Retina (tissue), 1 donor: ENCODE measurements around the gene TACR2.
A peak's percentile ranks its signal among the peaks of the same experiment; 100 is the strongest.
"Not testable (repeated sequence)": the region's sequence is repeated elsewhere in the genome, so short reads cannot be mapped to it uniquely, and the experiment has no call there.

Source experiments
- DNase-seq: peaks from one replicate; pipeline ENCODE4 v3.0.0-alpha.2; 2016

The TACR2 gene

DNA sequence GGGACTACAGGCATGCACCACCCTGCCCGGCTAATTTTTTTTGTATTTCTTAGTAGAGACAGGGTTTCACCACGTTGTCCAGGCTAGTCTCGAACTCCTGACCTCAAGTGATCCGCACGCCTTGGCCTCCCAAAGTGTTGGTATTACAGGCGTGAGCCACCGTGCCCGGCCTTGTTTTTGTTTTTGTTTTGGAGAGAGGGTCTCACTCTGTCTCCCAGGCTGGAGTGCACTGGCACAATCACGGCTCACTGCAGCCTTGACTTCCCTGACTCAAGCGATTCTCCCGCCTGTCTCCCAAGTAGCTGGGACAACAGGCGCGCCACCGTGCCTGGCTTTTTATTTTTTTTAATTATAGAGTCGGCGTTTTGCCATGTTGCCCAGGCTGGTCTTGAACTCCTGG is 33.7 kb upstream of the TACR2 start:
- not testable (repeated sequence) for DNase-seq

DNA sequence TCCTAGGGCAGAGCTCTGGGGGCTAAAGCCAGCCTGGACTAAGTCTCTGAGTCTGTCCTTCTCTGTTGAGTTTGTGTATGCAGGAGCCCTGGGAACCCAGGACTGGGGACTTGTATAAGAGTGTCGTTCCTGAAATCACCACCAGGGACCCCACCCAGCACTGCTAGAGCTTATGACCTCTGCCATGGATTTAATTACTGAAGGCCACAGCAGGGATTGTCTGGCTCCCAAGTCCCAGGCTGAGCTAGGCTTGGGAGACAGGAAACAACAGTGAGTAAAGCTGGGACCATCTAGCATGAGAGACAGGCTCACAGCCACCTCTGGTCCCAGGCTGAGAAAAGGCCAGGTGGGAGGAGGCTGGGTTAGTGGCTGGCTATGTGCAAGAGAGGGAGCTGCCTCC is 33.1 kb upstream of the TACR2 start:
- DNase-seq: peak; percentile 58

DNA sequence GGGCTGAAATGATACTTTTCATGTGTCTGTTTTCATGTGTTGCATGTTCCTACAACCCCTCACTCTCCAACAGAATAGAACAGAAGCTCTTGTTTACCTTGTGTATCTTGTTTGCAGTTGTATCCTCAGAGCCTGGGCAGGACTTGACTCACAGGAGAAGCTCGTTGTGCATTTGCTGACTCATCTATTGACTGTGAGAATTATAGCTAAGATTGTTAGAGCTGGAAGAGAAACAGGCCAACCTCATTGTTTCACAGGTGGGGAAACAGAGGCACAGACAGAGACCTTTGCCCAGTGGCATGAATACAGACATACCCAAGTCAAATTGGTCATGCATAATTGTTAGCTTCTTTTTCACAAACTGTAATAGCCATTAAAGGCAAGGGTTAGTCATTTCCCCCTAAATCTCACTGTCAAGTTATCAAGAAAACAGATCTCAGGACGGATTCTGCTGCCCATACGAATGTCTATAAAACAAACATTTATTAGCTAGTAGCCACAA is 30.0 kb upstream of the TACR2 start:
- no peak for DNase-seq

DNA sequence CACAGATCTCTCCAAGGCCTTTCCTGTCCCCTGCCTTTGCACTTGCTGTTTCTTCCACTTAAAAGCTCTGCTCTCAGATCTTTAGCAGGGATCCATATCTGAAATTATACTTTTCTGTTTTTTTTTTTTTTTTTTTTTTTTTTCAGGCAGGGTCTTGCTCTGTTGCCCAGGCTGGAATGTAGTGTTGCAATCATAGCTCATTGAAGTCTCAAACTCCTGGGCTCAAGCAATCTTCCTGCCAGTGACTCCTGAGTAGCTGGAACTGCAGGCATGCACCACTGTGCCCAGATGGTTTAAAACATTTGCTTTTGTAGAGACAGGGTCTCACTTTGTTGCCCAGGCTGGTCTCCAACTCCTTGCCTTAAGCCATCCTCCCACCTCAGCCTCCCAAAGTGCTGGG is 29.5 kb upstream of the TACR2 start:
- no peak for DNase-seq

DNA sequence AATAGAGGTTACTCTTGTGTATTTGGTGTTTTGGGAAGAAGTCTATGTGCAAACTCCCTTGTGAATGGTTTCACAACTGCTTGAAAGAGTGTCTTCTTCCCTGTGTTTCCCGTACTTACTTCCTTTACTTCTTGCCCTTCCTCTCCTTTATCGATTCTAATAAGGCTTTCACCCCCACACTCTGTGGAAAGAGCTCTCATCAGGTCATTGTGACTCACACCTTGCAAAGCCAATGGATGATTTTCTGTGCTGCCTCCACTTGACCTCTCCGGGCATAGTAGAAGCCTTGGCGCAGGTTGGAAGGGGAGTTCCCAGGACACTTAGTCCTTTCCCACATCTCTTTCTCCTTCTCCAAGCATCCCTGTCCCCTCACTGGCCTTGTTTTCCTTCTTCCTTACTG is 28.3 kb upstream of the TACR2 start:
- no peak for DNase-seq

DNA sequence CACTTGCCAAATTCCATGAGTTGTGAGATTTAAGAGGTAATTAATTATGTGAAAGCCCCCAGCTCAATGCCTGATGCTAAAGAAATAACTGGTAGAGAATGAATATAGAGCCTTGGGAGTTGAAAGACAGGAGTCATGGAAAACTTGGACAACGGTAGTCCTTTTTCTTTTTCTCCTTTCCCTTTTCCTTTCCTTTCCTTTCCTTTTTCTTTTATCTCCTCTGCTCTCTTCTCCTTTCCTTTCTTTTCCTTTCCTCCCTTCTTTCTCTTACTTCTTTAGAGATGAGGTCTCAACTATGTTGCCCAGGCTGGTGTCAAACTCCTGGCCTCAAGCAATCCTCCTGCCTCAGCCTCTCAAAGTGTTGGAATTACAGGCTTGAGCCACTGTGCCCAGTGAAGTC is 26.6 kb upstream of the TACR2 start:
- no peak for DNase-seq

DNA sequence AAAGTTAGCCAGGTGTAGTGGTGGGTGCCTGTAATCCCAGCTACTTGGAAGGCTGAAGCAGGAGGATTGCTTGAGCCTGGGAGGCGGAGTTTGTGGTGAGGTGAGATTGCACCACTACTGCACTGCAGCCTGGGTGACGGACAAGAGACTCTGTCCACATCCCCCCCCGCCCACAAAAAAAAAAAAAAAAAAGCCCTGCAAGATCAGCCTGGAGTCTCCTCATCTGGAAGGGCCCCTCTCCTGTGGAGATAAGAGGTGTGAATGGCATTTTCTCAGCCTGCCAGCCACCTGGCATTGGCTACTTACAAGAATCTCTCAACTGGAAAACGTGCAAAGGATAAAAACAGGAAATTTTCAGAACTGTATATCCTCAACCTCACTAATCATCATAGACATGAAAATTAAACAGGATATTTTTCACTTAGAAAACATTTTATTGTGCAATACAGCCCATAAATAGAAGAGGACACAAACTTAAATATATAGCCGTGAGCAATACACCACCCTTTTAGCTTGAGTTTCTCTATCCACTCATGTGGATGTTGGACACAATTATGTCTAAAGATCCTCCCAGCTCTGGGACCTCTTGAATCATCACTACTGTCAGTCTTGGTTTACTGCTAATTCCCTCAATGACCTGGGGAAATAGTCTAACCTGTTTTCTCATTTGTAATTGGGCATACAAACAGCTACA is 23.2 kb upstream of the TACR2 start:
- no peak for DNase-seq

DNA sequence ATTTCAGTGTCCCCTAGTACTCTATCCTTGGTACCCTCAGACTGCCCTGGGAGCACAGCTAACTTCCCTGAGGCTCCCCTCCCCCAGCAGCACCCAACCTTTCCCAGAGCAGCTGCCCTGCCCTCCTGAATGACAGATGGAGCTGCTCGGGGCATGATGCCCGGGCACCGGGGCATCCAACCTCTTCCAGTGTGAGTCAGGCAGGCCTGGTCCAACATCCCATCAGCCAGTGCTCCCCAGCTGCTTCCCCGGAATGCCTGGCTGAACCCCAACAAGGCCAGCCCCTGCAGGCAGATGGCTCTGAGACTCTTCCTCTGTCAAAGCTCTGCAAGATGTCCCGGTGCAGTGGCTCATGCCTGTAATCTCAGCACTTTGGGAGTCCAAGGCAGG is 22.6 kb upstream of the TACR2 start:
- DNase-seq: no peak

DNA sequence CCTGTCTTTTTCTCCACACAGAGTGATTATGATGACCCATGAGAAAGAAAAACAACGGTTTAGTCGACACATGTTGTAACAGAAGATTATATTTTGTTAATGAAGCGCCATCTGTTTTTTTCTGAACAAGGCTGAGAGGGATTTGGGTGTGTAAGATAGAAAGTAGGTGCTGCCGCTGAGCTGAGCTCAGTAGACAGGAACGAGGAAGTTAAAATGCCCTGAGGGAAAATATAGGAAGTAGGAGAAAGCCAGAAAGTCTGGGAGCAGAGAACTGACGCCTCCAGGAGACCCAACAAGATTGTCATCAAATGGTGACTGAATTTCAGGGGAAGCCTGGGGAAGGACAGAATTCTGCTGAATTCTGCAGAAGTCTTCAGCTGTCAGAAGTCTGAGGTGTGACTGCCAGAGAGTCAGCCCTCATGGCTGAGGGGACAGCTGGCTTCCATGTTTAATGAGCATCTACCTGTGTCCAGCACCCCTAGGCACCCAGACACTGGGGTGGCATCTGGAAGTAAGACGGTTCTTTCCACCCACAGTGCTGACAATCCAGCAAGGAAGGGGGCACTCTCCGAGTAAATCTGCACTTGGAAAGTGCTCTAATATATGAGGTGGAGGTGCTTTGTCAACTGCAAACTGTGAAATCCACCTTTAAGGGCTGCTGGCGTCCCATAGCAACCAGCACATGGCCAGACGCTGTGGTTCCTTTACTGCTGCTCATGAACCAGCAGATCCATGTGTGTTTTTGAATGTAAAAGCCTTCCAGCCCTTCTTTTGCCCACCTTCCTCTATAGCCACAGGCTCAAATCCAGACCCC is 22.0 kb upstream of the TACR2 start:
- no peak for DNase-seq

DNA sequence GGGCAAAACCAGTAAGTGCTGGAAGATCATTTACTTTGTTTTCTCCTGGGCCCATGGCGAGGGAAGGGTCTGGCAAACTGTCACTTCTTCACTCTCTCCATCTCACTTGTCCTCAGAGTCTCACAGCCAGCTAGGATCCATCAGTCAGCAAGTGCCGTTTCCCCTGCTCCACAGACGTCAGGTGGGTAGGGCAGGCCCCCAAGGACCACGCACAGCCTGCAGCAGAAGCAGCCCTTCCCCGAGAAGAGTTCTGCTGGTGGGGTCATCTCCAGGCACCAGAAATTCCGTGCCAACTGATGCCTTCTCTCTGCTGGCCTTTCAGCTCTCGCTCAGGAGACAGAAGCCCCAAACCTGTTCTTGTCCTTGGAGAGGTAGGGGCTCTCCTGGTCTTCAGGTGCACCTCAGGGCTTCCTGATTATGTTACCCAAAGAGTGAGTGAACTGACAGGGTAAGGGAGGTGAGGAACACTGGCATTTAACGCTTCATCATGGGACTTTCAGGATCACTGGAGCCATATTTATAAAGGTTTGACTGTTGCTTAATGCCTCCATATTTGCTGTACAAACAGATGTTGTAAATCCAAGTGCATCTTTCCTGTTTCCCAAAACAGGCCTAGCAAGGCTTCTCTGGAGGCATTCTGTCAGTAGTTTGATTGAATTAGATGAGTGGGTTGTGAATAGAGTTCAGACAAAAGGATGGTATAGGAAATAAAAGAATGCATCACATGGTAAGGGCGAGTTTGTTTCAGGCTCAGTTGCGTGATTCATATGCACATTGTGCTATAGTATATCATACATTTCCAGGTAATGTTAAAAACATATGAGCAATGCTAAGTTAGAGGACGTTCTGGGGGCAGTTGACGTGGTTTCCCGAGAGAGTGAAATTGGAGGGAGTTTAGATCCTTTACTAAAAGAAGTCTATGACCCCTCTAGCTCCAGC is 20.9 kb upstream of the TACR2 start:
- DNase-seq: no peak

DNA sequence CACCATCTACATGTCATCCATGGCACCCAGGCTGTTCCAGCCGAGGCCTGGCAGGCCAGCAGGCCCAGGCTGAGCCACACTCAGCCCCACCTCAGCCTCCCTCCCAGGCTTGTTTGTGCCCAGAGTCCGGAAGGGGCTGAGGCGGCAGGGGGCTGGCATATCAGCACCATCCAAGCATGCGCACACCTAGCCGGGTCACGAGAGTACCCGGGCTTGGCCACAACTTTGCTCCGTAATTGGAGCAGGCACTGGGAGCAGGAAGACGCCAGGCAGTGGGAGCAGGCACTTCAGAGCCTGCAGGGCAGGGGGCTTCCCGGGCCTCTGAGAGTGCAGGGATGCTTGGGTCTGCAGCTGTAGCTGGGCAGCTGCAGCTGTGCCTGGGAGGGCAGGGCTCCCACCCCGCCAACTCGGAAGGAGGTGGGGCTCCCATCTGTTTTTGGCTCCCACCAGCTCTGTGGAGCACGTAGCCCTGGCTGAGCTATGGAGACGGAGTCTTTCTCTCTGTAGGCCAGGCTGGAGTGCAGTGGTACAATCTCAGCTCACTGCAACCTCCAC is 19.3 kb upstream of the TACR2 start:
- DNase-seq: no peak

DNA sequence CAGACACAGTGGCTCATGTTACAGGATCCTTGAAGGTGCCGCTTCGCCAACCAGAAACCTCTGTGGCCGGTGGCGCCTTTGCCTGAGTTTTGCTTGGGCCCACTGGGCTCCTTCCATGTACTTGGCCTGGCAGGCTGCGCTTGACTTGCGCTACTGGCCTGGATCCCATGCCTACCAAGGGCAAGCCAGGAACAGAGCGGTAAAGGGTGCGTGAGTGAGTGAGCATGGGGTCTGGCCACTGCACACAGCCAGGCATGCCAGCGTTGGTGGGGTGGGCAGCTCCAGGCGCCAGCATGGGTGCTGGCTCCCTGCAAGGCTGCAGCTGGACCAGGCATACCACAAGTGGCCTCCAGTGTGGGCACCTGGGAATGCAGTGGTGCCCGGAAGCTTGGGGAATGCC is 18.2 kb upstream of the TACR2 start:
- no peak for DNase-seq

DNA sequence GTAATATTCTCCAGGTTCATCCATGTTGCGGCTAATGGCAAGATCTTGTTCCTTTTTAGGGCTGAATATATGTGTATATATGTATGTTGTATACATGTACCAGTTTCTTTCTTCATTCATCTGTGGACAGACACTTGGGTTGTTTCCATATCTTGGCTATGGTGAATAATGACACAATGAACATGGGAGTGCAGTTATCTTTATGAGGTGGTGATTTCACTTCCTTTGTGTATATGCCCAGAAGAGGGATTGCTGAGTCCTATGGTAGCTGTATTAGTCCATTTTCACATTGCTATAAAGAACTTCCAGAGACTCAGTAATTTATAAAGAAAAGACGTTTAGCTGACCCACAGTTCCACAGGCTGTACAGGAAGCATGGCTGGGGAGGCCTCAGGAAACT is 17.5 kb upstream of the TACR2 start:
- DNase-seq: no peak

DNA sequence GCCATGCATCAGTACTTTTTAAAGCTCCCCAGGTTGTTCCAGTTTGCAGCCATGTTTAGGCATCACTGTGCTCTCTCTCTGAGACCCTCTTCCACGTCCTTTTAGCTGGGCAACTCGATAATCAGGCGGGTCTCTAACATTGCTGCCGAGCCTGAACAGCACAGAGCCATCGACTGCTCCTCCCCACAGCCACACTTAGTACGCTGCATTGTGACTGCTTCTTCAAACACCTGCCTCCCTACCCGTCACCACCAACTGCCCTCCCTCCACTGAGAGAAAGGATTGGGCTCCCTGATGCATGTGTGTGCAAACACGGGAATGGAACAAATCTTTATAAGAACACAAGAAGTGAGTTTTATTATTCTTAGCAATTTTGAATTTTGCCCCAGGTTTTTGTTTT is 11.4 kb upstream of the TACR2 start:
- no peak for DNase-seq

DNA sequence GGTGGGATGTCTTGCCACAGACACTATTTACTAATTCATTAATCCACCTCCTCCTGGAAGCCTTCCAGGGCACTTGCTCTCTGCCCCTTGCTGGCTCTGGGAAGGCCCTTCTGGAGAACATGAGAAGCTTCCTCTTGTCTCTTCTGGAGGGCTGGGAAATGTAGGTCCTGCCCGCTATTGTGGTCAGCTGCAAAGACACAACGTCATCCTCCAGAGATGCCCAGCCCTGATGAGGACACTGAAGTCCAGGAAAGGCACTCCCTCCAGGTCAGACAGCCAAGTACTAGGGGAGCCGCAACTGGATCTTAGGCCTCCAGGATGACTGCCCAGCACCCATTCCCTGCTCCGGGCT is 9.6 kb upstream of the TACR2 start:
- DNase-seq: no peak

DNA sequence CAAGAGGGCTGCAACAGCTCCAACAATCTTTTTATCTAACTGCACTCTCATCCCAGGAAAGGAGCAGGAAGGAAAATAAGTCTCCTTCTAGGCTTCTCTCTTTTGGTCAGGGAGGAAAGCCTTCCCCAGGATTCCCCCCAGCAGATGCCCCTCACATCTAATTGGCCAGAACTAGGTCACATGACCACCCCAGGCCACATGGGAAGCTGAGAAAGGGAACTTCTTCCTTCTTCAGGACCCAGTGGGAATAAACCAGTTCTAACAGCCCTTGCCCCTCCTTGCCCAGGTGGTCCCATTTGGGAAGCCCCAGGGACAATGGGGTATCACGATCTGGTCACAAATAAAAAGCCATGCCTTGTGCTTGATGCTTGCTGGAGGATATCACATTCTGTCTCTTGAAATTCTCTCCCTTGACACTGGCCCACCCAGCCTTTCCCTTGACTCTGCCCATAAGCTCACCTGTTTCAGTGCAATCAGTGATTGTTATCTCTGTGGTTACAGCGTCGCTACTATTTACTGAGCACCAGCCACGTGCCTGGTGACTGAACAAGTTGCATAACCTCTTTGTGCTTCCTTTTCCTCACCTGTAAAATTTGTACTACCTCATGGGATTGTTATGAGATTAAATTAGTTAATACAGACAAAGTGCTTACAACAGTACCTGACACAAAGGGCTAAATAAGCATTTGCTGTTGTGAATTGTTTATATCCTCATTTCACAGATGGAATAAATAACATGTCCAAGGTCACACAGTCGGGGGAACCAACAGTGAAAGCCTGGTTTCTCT is 9.0 kb upstream of the TACR2 start:
- no peak for DNase-seq

DNA sequence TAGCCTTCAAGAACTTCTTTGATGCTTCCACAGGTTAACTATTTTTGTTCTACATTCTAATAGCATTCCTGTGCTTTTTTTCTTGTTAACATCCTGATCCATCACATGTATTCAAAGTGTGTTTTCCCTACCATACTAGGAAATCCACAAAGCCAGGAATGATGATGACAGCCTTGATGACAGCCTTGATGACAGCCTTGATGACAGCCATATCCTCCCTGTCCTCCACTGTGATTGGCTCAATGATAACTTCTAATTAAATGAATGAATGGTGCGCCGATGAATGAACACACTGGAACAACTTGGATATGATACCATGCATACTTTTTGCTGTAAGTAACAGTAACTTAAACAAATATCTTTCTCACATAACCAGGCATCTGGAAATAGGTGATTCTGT is 8.3 kb upstream of the TACR2 start:
- no peak for DNase-seq

DNA sequence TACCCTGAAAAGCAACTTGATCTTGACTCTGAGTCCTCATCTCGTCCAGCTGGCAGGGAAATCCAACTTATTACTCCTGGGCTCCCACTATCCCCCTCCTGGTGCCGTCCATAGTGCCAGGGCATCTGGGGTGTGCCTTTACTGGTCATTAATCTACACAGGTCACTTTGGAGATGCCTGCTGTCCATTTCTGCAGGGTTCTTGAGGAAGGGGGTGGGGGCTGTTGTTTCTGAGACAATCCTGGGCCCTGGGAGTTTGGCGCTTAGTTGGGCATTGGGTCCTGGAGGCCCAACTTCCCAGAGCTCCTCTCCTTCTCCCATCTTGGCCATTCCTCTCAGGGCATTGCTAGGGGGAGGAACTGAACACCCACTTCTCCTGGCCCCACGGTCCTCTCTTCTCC is 6.0 kb upstream of the TACR2 start:
- DNase-seq: no peak

DNA sequence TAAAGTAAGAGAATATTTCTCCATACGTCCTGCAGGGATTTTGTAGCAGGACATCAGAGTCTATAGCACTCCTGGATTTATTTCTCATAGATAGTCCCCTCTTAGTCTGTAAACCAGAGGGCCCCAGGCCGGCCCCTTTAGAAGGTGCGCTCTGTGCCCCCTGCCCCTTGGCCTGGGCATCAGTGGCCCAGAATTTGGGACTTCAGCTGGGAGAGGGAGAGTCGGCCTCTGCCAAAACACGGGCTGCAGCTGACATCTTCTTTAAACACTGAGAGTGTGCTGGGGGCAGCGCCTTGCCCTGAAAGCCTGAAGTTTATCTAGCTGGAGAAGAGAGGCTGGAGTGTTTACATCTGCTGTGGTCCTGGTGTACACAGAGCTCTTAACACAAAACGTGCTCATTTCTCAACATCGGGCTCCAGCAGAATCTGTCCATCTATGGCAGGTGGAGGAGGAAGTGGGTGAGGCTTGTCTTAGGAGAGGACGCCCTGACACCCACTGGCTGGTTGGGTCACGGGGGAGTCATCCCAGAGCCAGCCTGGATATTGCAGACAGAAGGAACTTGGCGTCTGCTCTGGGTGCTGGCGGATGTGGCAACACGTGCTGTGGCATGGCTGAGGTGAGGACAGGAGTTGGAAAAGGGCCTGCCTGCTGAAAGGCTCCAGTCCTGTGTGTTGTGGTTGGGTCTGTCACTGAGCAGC is 5.0 kb upstream of the TACR2 start:
- no peak for DNase-seq

DNA sequence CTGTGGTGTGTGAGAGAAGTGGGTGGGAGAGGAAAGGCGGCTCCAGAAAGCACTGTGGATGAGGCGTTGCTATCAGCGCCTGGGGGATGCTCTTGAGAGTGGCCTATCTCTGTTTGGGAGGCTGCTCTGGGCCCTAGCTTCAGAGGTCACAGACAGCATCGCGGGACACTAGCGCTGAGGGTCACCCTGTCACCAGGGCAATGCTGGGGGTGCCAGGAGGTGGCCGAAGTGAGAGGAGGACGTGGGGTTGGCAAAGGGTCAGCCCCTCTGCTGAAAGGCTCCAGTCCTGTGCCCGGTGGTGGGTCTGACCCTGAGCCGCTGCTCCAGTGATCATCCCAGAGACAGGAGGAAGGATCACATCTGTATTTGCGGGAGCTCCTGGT is 3.0 kb upstream of the TACR2 start:
- DNase-seq: no peak

DNA sequence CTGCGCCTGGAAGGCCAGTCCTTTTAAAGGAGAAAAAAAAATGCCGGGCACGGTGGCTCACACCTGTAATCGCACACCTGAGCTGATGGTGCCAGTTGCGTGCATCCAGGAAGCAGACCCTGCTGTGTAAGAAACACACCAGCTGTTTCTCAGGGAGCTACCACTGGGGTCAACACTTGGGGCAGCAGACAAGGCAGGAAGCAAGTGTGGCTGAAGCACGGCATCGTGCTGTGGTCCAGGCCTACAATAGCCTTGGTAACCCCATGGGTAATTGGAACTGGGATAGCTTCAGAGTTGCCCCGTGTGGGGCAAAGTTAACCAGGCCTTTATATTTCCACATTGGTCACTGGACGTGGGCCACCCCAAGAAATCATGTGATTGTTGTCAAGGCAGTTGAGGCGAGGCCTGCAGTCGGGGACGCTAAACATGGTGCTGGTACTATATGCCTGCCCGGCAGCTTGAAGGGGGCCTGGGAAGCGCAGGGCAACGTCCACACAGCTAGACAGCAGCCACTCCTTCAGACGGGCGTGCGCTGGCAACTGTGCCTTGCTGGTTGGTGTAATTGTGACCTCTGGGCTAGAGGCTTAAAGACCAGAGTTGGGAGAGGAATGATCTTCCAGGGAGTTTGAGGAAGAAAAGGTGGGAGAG is 2.5 kb upstream of the TACR2 start:
- DNase-seq: no peak
